Stimulated activated CD8-positive, alpha-beta memory T cell treated with anti-CD3 and anti-CD28 coated beads, Interleukin-15, amount 100 ng/mL, for 4 hours (primary cell): Measurements from ENCODE around the gene PRPF19.

ENCODE experiments used
- DNase-seq, 2 donors: peaks; one replicate each; pipeline ENCODE4 v3.0.0-alpha.2; 2020; ENCODE audit warnings: low read depth in 2 of 2

The PRPF19 gene

GRCh38 chr11:60905551-60906113, 753 bp downstream of the PRPF19 start:
- no peak for DNase-seq

GRCh38 chr11:60905047-60905446, 1.3 kb downstream of the PRPF19 start:
- no peak for DNase-seq

DNA sequence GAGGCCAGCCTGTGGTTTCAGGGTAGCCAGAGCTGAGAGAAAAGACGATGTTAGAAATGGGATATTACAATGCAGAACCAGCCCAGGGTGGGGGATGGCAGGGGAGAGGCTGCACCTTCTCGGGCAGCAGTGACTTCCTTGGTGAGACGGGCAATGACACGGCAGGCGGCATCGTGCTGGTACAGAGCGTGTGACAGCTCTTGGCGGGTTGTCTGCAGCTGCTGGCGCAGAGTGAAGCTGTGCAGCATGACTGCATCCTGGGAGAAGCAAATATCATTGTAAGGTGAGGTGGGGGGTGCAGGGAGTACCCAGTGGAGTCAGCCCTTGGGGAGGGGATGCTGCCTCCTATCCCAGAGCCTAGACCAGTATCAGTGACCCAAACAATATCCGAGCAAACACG, 3.8 kb downstream of the PRPF19 start:
- no peak for DNase-seq

DNA sequence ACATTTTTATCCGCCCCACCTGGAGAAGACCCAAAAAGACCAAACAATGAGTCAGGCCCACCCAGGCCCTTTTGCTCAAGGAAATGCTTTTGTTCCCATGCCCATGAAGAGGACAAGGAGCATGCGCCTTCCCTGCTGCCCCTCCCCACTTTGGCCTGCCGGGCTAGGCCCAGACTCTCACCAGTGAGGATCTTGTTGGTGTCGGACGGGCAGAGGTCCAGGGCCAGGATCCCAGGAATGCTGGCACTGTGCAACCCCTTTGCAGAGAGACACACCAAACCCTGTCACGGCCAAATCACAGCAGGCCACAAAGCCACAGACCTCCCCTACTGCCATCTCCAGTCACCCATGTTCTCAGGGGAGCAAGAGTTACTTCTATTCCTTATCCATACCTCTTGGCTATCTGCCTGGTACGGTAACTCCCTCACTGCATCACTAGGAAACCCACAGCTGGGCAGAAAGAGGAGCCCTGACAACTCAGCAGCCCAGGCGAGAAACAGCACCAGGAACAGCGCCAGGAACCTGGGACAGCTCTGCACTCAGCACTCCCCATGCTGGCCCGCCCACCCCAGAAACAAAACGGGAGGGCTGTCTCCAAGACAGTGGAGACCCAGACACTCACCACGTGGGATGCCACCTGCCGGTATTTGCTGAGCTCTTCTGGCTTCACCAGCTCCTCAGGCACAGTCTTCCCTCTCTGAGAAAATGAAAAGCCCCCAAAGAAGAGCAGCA, 5.5 kb downstream of the PRPF19 start:
- no peak for DNase-seq

- DNase-seq = no peak
Observed at GRCh38 chr11:60899977-60900376, 6.4 kb downstream of the PRPF19 start.

DNA sequence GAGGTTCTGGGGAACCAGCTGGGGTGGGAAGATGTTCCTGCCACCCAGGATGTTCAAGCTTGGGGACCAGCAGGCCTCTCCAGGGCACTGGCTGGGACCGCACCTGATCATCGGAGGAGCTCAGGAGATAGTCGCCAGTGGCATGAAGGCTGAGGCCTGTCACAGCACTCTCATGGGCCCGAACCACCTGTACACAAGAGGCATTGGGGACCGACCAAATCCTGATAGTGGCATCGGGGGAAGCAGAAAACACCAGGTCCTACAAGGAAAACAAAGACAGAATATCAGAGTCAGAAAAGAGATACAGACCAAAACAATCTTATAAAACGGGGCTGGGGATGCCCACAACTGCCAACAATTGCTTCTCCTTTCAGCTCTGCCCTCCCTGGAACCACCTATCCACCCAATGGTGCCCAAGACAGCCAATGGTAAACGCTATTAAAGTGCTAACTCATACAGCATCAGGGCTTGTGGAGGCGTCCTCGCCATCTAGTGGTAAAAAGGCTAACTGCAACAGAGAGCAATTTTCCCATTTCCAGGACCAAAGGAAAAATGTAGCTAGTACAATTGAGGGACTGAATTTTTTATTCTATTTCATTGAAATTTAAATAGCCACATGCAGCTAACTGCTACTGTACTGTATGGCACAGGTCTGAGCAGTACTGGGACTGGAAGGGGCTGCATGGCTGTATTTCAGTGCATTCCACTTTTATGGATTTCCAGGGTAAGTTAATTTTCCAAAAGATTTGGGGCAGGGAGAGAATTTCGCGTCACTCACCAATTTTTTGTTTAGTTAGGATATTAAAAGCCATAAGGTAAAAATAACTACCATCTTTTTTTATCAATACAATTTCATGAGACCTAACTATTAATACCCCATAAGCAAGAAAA, 7.1 kb downstream of the PRPF19 start:
- DNase-seq = no peak

GRCh38 chr11:60897496-60897895, 8.9 kb downstream of the PRPF19 start:
- DNase-seq = no peak

- no peak for DNase-seq
Observed at GRCh38 chr11:60895687-60896086, 10.7 kb downstream of the PRPF19 start.

DNA sequence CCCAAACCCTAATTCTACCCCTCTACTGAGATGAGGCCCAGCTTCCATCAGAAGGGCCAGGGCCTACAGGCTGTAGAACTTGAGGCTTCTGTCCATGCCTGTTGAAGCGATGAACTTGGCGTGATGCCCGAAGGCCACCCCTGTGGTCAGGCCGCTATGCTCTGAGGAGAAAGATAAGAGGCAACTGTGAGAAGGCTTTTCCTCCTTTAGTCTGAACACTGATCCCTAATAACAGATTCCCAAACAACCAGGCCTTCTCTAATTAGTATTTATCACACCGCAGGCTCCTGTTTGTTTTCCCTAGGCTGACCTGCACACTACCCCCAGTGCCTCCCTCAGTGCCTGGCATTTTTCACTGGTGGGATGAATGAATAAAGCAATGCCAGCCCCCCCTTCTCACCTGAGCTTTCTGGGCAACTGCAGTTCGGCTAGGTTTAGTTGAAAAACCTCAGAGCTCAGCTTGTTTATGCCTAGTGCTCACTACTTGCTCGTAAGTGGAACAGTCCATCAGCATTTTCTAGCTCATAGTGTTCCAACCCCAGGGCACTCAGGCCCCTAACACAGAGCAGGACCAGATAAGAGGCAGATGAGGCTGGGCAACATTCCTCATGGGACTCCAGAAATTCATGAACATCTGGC, 15.2 kb downstream of the PRPF19 start:
- DNase-seq = no peak

DNA sequence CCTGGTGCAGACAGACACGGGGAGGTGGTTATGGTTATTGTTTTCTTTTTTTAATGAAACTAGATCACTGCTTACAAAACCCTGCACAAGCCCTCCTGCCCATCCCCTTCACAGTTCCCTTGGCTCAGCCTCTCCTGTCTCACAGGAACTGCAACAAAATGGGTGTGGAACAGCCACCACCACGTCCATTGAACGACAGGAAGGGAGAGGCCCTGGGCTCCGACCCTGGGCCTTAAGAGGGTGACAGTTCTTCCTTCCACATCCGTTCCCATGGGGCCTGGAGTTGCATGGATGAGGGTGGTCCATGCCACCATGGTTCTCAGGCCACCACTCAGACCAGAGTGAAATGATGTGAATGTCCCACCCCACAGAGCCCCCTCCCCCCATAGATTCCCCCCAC, 15.7 kb downstream of the PRPF19 start:
- no peak for DNase-seq

DNA sequence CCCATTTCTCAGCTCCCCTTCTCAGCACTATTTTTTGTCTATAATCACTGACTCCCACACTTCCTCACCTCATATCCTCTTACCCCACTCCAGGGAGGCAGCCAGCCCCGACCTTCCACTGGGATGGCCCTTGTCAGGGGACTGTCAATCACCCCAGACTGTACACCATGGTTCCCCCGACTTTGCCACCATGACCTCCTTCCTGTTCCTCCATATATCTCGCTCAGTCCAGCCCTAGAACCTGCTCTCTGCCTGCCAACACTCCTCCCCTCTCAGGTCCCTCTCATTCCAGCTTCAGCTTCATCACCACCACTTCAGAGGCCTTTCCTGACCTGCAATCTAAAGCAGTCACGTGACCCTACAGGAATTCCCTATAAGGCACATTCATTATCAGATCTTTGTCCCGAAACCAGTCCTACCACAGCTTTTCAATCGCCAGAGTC, 16.5 kb downstream of the PRPF19 start:
- no peak for DNase-seq

DNA sequence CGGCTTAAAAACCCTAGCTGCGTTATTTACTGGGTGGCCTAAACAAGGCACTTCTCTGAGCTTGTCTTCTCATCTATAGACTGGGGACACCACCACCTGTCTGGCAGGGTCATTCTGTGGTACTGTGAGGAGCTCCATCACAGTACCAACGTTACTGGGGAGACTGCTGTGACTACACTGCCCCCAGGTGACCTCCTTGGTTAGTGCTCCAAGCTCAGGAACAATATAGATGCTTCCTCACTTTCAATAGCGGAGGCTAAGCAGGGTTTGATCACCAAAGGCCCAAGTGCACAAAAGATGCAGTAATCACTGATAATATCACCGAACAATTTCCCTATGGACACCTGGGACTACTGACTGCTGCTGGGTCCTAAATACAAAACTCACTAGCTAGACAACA, 18.8 kb downstream of the PRPF19 start:
- DNase-seq = no peak

GRCh38 chr11:60880643-60881282, 25.6 kb downstream of the PRPF19 start:
- no peak for DNase-seq

GRCh38 chr11:60879971-60880588, 26.3 kb downstream of the PRPF19 start:
- no peak for DNase-seq

GRCh38 chr11:60879104-60879503, 27.3 kb downstream of the PRPF19 start:
- no peak for DNase-seq

- no peak for DNase-seq
Observed at GRCh38 chr11:60878245-60879101, 27.9 kb downstream of the PRPF19 start.

DNA sequence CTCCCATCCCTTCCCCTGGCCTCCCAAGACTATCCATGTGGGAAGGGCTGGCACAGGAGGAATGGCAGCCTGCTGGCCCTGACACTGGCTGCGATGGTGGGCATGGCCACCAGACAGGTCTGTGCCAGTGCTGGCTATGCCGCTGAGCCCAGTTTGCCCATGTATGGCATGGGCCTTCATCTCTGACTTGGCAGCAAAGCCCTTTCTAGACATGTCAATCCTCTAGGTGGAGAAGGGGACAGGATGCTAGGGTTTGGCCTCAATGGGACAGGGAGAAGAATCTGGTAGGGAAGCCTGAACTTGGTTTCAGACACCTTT, 30.3 kb downstream of the PRPF19 start:
- no peak for DNase-seq

DNA sequence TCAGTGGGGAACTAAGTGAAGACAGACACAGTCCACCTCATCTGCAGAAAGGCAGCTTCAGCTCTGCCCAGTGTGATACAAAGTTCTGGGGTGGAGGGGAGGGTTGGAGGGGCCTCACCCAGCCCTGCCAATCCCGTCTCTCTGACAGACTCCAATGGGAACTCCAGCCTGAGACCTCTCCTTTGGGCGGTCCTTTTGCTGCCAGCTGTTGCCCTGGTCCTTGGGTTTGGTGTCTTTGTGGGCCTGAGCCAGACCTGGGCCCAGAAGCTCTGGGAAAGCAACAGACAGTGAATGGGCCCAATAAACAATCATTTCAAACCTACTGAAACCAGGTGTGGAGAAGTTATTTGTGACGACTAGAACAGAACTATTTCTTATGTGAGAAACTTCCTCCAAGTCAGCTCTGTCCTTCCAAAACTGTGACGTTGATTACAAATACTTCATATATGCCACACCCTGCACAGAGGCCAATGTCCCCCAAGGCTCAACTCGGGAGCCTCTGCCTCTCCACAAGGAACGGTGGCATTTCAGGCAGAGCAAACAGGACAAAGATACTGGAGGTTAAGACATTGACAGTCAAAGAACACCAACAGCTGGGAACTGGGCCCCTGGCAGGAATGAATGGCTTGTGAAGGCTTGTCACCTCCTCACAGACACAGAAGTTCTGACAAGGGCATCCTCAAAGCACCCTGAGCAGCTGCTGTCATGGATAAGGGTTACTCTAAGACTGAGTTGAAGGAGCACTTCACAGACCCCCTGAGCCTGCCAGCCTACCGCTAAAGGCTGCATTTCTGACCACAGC, 30.8 kb downstream of the PRPF19 start:
- no peak for DNase-seq
